ENCODE measurements around the gene F9.
"Not testable (repeated sequence)": the region's sequence is repeated elsewhere in the genome, so short reads cannot be mapped to it uniquely, and the experiment has no call there.

F9 gene

GRCh38 chrX:139530550-139530949, at the start of gene F9:
F9 (plus strand) TSS chrX:139530739; CDS start chrX:139530765, 26 bp downstream.
- no peak within 1 kb of the TSS for H3K4me3 ChIP-seq (ENCODE audit: low read depth, low read length)
- no peak for DNase-seq (ENCODE audit: low read depth)
- TF ChIP-seq CTCF (IDR thresholded peaks at IDR 0.05; ENCODE audit: low read depth, low read length, missing control alignments), result no peak
- in situ Hi-C loops (cut with HindIII; ENCODE audit: low sequenced_read_pairs), result no loop called here

- no peak overlapping the region for H3K4me3 ChIP-seq (ENCODE audit: low read depth, low read length)
- in situ Hi-C loops (cut with HindIII; ENCODE audit: low sequenced_read_pairs), result no loop called here
- no peak for TF ChIP-seq CTCF (IDR thresholded peaks at IDR 0.05; ENCODE audit: low read depth, low read length, missing control alignments)
- no peak for DNase-seq (ENCODE audit: low read depth)
These were observed 46.8 kb upstream of the F9 start for GRCh38 chrX:139483699-139484098.

GRCh38 chrX:139484591-139484990, 45.9 kb upstream of the F9 start:
- in situ Hi-C loops (cut with HindIII; ENCODE audit: low sequenced_read_pairs), result no loop called here
- DNase-seq (ENCODE audit: low read depth), result no peak
- no peak overlapping the region for H3K4me3 ChIP-seq (ENCODE audit: low read depth, low read length)
- no peak for TF ChIP-seq CTCF (IDR thresholded peaks at IDR 0.05; ENCODE audit: low read depth, low read length, missing control alignments)

- DNase-seq (ENCODE audit: low read depth), result no peak
- no peak for TF ChIP-seq CTCF (IDR thresholded peaks at IDR 0.05; ENCODE audit: low read depth, low read length, missing control alignments)
- no peak overlapping the region for H3K4me3 ChIP-seq (ENCODE audit: low read depth, low read length)
- in situ Hi-C loops (cut with HindIII; ENCODE audit: low sequenced_read_pairs), result no loop called here
These were observed 35.2 kb upstream of the F9 start for GRCh38 chrX:139495324-139495723.

GRCh38 chrX:139506333-139506732, 24.2 kb upstream of the F9 start:
- H3K4me3 ChIP-seq (ENCODE audit: low read depth, low read length), result no peak overlapping the region
- in situ Hi-C loops (cut with HindIII; ENCODE audit: low sequenced_read_pairs), result no loop called here
- no peak for TF ChIP-seq CTCF (IDR thresholded peaks at IDR 0.05; ENCODE audit: low read depth, low read length, missing control alignments)
- DNase-seq (ENCODE audit: low read depth), result no peak

GRCh38 chrX:139508099-139508498, 22.4 kb upstream of the F9 start:
- TF ChIP-seq CTCF (IDR thresholded peaks at IDR 0.05; ENCODE audit: low read depth, low read length, missing control alignments), result no peak
- DNase-seq (ENCODE audit: low read depth), result no peak
- no peak overlapping the region for H3K4me3 ChIP-seq (ENCODE audit: low read depth, low read length)
- in situ Hi-C loops (cut with HindIII; ENCODE audit: low sequenced_read_pairs), result no loop called here

GRCh38 chrX:139518475-139518874, 12.1 kb upstream of the F9 start:
- in situ Hi-C loops (cut with HindIII; ENCODE audit: low sequenced_read_pairs), result no loop called here
- H3K4me3 ChIP-seq (ENCODE audit: low read depth, low read length), result no peak overlapping the region
- TF ChIP-seq CTCF (IDR thresholded peaks at IDR 0.05; ENCODE audit: low read depth, low read length, missing control alignments), result no peak
- DNase-seq (ENCODE audit: low read depth), result no peak

GRCh38 chrX:139528829-139529228, 1.7 kb upstream of the F9 start:
- DNase-seq (ENCODE audit: low read depth); in situ Hi-C loops (cut with HindIII; ENCODE audit: low sequenced_read_pairs); H3K4me3 ChIP-seq (ENCODE audit: low read depth, low read length): not testable (repeated sequence)

All from astrocyte of the cerebellum (primary cell).